K562 treated with DMSO at 1 percent for 24 hours (cell line): ENCODE measurements around the gene NTHL1. TPM values are rescaled to one million over a fixed set of nuclear protein-coding genes. Genes with fewer than 3 reads are reported as not detected.

Source experiments
- total RNA-seq: library from RNA; unstranded; fragments of 300-600 nt; gene quantifications from 2 replicates; pipeline ENCODE4 v1.2.3, GENCODE V29; 2022; ENCODE audit warnings: low read depth; ENCODE audit not compliant: insufficient read depth

The NTHL1 gene
- 31.0 and 36.5 TPM in 2 replicates for total RNA-seq

DNA sequence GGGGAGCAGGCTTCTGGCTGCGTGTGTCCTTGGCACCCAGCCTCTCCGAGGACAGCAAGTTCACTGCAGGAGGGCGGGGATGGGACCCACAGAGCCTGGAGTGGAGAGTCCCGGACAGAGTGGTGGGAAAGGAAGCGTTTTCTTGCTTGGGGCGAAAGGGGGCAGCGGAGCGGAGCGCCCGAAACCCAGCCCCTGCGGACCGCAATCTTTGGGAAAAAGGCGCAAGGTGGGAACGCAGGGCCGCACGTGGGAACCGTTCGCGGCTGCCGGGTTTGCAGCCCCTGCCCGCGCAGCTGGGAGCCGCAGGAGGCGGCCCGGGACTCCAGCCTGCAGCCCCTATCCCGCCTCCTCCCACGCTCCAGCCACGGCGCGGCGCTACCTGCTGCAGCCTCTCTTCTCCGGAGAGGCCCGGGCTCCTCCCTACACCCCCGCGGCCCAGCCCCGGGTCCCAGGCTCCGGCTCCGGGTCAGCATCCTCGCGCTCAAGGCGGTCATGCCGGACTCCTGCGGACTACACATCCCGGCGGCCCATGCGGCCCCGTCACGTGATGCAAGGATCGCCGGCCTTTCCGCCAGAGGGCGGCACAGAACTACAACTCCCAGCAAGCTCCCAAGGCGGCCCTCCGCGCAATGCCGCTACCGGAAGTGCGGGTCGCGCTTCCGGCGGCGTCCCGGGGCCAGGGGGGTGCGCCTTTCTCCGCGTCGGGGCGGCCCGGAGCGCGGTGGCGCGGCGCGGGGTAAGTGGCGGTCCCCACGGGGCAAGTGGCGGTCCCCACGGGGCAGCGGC, at the start of gene NTHL1, which contains the start of gene TSC2:
TSS of gene NTHL1 (minus strand) at position 505 of the 786 bp plus-strand sequence. CDS start at position 494, 11 bp downstream.
TSS of gene TSC2 (plus strand) at position 656 of the 786 bp plus-strand sequence. CDS start 631 bp downstream, outside the sequence.

DNA sequence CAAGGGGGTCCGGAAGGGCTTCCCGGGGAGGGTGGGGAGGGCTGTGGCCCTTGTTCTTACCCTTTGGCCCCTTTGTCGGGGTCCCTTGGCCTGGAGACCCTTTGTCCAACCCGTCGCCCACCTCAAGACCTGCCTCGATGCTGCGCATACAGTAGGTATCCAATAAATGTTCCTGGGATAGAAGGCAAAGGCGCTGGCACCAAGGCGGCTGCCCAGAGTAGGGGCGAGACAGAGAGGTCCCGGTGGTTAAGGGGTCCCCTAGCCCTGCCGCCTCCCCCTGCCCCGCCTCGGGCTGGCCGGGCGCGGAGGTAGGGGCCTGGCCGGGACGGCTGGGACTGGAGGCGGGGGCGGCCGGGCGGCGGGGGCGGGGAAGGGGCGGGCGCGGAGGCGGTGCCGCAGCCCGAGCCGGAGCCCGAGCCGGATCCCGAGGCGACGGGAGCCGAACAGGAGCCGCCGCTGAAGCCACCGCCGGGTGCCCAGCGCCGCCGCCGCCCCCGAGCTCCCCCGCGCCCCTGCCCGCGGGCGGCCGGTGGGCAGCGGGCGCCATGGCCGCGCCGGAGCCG, 21.1 kb downstream of the NTHL1 start, which contains the start of gene NHERF2:
TSS of gene NHERF2 (plus strand) at position 442 of the 563 bp plus-strand sequence. CDS start at position 546, 104 bp downstream.

DNA sequence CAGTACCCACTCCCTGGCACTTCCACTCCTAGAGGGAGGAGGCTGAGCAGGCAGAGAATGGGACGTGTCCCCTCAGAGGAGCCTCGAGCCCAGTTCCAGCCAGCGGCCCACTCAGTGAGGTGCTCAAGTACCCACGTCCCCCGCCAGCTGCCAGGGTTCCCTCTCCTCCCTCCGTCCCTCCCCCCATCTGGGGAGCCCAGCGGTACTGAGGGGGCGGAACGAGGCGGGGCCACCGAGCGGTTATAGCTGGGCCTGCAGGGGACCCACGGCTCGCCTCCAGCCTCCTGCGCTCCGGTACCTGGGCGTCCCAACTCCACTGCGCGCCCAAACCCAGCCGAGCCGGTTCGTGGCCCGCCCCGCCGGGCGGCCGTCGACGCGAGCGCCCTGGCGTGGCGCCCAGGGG, 28.1 kb downstream of the NTHL1 start, which contains the start of gene NPW:
TSS of gene NPW (plus strand) at position 268 of the 403 bp plus-strand sequence.

DNA sequence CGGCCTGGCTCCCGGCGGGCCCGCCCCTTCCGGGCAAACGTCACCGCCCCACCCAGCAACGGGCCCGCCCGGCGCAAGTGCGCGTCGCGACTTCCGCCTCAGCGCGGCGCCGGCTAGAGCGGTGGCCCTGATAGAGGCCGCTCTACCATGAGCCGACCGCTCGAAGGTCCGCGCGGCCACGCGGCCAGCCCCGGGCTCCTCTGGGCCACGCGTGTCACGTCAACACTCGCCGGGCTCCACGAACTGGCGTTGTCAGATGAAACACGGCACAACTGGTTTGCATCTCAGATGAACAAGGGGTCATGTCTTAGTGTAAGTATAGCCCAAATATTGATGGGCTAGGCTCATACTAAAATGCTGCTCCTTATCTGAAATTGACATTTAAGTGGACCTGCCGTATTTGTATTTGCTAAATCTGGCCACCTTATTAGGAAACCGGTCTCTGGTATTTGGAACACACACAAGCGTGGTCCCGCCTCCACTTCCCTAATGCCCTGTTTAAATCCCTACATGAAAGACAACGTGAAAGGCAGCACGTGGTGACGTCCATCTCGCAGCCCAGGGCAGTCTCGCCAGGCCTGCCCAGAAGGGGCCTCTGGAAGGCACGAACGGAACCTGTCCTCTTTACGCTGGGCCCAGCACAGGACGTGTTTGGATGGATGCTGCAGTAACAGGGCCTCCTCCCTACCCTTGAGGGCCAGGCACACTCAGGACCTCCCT, 37.7 kb downstream of the NTHL1 start, which contains the start of gene ZNF598:
TSS of gene ZNF598 (minus strand) at position 31 of the 720 bp plus-strand sequence.

Other genes with a start within 250 kb of the NTHL1 start
- 95.7 and 105 TPM in 2 replicates for gene HAGH, start 221.0 kb downstream of the NTHL1 start, total RNA-seq
- gene FAHD1, start 220.6 kb downstream of the NTHL1 start, total RNA-seq, result 30.8 and 34.7 TPM in 2 replicates
- 40.7 and 42.1 TPM in 2 replicates for gene MEIOB, start 175.7 kb downstream of the NTHL1 start, total RNA-seq
- gene HS3ST6, start 129.4 kb downstream of the NTHL1 start, total RNA-seq, result not detected in 2 replicates
- 194 and 209 TPM in 2 replicates for gene MSRB1, start 104.6 kb downstream of the NTHL1 start, total RNA-seq
- 0.23 and 0.29 TPM in 2 replicates for gene RPL3L, start 93.1 kb downstream of the NTHL1 start, total RNA-seq
- gene NDUFB10, start 88.3 kb downstream of the NTHL1 start, total RNA-seq, result 256 and 274 TPM in 2 replicates
- gene RPS2, start 83.0 kb downstream of the NTHL1 start, total RNA-seq, result 6,981 and 7,733 TPM in 2 replicates
- gene RNF151, start 81.0 kb downstream of the NTHL1 start, total RNA-seq, result not detected in 2 replicates
- 59.5 and 67.9 TPM in 2 replicates for gene TBL3, start 75.8 kb downstream of the NTHL1 start, total RNA-seq
- not detected in 2 replicates for gene NOXO1, start 66.4 kb downstream of the NTHL1 start, total RNA-seq
- gene GFER, start 63.6 kb downstream of the NTHL1 start, total RNA-seq, result 56.1 and 57.0 TPM in 2 replicates
- 42.4 and 48.1 TPM in 2 replicates for gene SYNGR3, start 57.9 kb downstream of the NTHL1 start, total RNA-seq
- 111 and 123 TPM in 2 replicates for gene ZNF598, start 38.0 kb downstream of the NTHL1 start, total RNA-seq
- 3.2 and 4.2 TPM in 2 replicates for gene NPW, start 28.0 kb downstream of the NTHL1 start, total RNA-seq
- gene NHERF2, start 20.9 kb downstream of the NTHL1 start, total RNA-seq, result 28.4 and 30.8 TPM in 2 replicates
- 69.9 and 72.9 TPM in 2 replicates for gene TSC2, start 151 bp upstream of the NTHL1 start, total RNA-seq
- gene PKD1, start 88.1 kb upstream of the NTHL1 start, total RNA-seq, result 95.2 and 111 TPM in 2 replicates
- gene RAB26, start 100.8 kb upstream of the NTHL1 start, total RNA-seq, result 4.4 and 5.8 TPM in 2 replicates
- 114 and 120 TPM in 2 replicates for gene TRAF7, start 107.9 kb upstream of the NTHL1 start, total RNA-seq
- gene CASKIN1, start 148.8 kb upstream of the NTHL1 start, total RNA-seq, result 2.6 and 3.7 TPM in 2 replicates
- 58.9 and 88.9 TPM in 2 replicates for gene MLST8, start 157.6 kb upstream of the NTHL1 start, total RNA-seq
- gene BRICD5, start 163.0 kb upstream of the NTHL1 start, total RNA-seq, result 12.8 and 15.0 TPM in 2 replicates
- 90.8 and 100 TPM in 2 replicates for gene PGP, start 167.0 kb upstream of the NTHL1 start, total RNA-seq
- gene E4F1, start 175.8 kb upstream of the NTHL1 start, total RNA-seq, result 49.6 and 60.2 TPM in 2 replicates
- gene DNASE1L2, start 188.6 kb upstream of the NTHL1 start, total RNA-seq, result 5.9 and 7.8 TPM in 2 replicates
- gene ECI1, start 203.8 kb upstream of the NTHL1 start, total RNA-seq, result 445 and 473 TPM in 2 replicates
- gene RNPS1, start 220.3 kb upstream of the NTHL1 start, total RNA-seq, result 229 and 242 TPM in 2 replicates